Measurements from ENCODE around the gene STX11.

- TF ChIP-seq CTCF (IDR thresholded peaks at IDR 0.05; ENCODE audit: low read depth, low read length): no peak
- TF ChIP-seq EZH2phosphoT487 (IDR thresholded peaks at IDR 0.05; ENCODE audit: low read depth): no peak
These were observed 82.5 kb downstream of the STX11 start for GRCh38 chr6:144232832-144233230.

All from OCI-LY3 (cell line).